ENCODE measurements around the gene ZNF597.

ZNF597 gene

GRCh38 chr16:3485821-3486505 lies 42.7 kb upstream of the ZNF597 start:
- no peaks in the 10 kb centered on the region for H3K9me2 ChIP-seq (replicated peaks; ENCODE audit: control insufficient read depth, low read length)
- no peak overlapping the region for H3K27ac ChIP-seq (ENCODE audit: low read depth, low read length)
- no peaks in the 10 kb centered on the region for H3K27me3 ChIP-seq (ENCODE audit: control insufficient read depth, low read length)
- no peak overlapping the region for H3K4me2 ChIP-seq (ENCODE audit: low read length)
- H3K36me3 ChIP-seq (ENCODE audit: control insufficient read depth, low read length), result peaks cover 49% of the 10 kb centered on the region
- no peak for TF ChIP-seq CTCF (IDR thresholded peaks at IDR 0.05; ENCODE audit: low read depth, low read length, poor library complexity, severe bottlenecking)
- no peak for TF ChIP-seq EZH2phosphoT487 (IDR thresholded peaks at IDR 0.05; ENCODE audit: borderline replicate concordance, low read length)
- no peaks in the 10 kb centered on the region for H3F3A ChIP-seq (ENCODE audit: control insufficient read depth, insufficient read depth)
- no peak overlapping the region for H3K4me3 ChIP-seq (ENCODE audit: low read length)
- no peaks in the 10 kb centered on the region for H3K4me1 ChIP-seq (ENCODE audit: control insufficient read depth, low read length)
- H3K79me2 ChIP-seq (ENCODE audit: control insufficient read depth, low read length), result no peaks in the 10 kb centered on the region
- H3K9me3 ChIP-seq (ENCODE audit: control insufficient read depth, insufficient read depth, low read length), result no peaks in the 10 kb centered on the region
- H4K20me1 ChIP-seq (ENCODE audit: control insufficient read depth, insufficient read depth, low read depth, low read length), result no peaks in the 10 kb centered on the region

- Histone ChIP-seq H3K27ac (ENCODE audit: low read depth, low read length) (no peak overlapping the region), H3F3A (ENCODE audit: control insufficient read depth, insufficient read depth) (no peaks in the 10 kb centered on the region), H3K9me2 (replicated peaks; ENCODE audit: control insufficient read depth, low read length) (no peaks in the 10 kb centered on the region), H3K4me3 (ENCODE audit: low read length) (no peak overlapping the region), H3K36me3 (ENCODE audit: control insufficient read depth, low read length) (peaks cover 49% of the 10 kb centered on the region), H3K4me1 (ENCODE audit: control insufficient read depth, low read length) (no peaks in the 10 kb centered on the region), H3K4me2 (ENCODE audit: low read length) (no peak overlapping the region), H3K27me3 (ENCODE audit: control insufficient read depth, low read length) (no peaks in the 10 kb centered on the region), H3K79me2 (ENCODE audit: control insufficient read depth, low read length) (no peaks in the 10 kb centered on the region), H3K9me3 (ENCODE audit: control insufficient read depth, insufficient read depth, low read length) (no peaks in the 10 kb centered on the region), H4K20me1 (ENCODE audit: control insufficient read depth, insufficient read depth, low read depth, low read length) (no peaks in the 10 kb centered on the region)
- TF ChIP-seq EZH2phosphoT487 (IDR thresholded peaks at IDR 0.05; ENCODE audit: borderline replicate concordance, low read length) (no peak), CTCF (IDR thresholded peaks at IDR 0.05; ENCODE audit: low read depth, low read length, poor library complexity, severe bottlenecking) (no peak)
These were observed 41.9 kb upstream of the ZNF597 start for GRCh38 chr16:3485097-3485745.

GRCh38 chr16:3484318-3485096 lies 41.2 kb upstream of the ZNF597 start:
- H3K4me3 ChIP-seq (ENCODE audit: low read length), result no peak overlapping the region
- no peaks in the 10 kb centered on the region for H3F3A ChIP-seq (ENCODE audit: control insufficient read depth, insufficient read depth)
- no peaks in the 10 kb centered on the region for H3K9me2 ChIP-seq (replicated peaks; ENCODE audit: control insufficient read depth, low read length)
- H3K27ac ChIP-seq (ENCODE audit: low read depth, low read length), result no peak overlapping the region
- no peak overlapping the region for H3K4me2 ChIP-seq (ENCODE audit: low read length)
- no peaks in the 10 kb centered on the region for H3K79me2 ChIP-seq (ENCODE audit: control insufficient read depth, low read length)
- peaks cover 54% of the 10 kb centered on the region for H3K36me3 ChIP-seq (ENCODE audit: control insufficient read depth, low read length)
- TF ChIP-seq CTCF (IDR thresholded peaks at IDR 0.05; ENCODE audit: low read depth, low read length, poor library complexity, severe bottlenecking), result no peak
- no peak for TF ChIP-seq EZH2phosphoT487 (IDR thresholded peaks at IDR 0.05; ENCODE audit: borderline replicate concordance, low read length)
- H3K4me1 ChIP-seq (ENCODE audit: control insufficient read depth, low read length), result no peaks in the 10 kb centered on the region
- H3K9me3 ChIP-seq (ENCODE audit: control insufficient read depth, insufficient read depth, low read length), result no peaks in the 10 kb centered on the region
- no peaks in the 10 kb centered on the region for H4K20me1 ChIP-seq (ENCODE audit: control insufficient read depth, insufficient read depth, low read depth, low read length)
- no peaks in the 10 kb centered on the region for H3K27me3 ChIP-seq (ENCODE audit: control insufficient read depth, low read length)
